HG03103 (cell line): Measurements from ENCODE around the gene CEMIP2.
"Not testable (repeated sequence)": the region's sequence is repeated elsewhere in the genome, so short reads cannot be mapped to it uniquely, and the experiment has no call there.

ENCODE experiments used
- ATAC-seq: cut with Tn5 transposase; IDR thresholded peaks from one replicate; pipeline ENCODE4 v1.9.1; 2021; ENCODE audit warnings: low read depth; ENCODE audit not compliant: unreplicated experiment

CEMIP2 gene

DNA sequence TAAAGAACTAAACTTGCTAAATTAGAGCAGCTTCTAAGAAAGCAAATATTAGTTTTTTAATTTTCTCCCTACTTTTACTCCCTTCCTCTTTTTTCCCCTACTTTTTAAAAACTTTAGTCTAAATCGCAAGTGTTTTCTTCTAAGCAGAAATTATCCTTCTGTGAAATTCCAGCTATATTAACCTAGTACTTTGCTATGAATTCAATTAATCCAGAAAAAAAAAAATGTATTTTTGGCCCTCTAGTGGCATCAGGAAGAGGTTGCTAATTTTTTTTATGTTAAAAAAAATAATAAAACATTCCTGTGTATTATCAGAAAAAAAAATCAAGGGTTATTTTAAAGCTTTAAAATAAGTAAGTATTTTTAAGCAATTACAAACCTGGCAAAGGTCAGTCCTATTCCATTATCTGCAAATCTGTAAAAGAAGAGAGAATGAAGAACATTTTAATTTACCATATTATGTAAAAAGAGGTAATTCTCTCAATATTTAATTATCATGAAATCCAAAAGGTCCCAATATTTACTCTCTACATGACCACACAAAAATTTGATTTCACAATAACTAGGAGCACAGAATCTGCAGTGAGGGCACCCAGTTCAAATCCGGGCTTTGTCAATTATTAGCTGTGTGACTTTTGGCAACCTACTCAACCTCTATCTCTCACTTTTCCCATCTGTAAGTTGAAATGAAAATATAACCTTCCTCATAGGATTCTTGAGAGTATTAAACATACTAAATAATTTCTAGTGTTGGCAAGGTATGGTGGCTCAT lies 52.0 kb downstream of the CEMIP2 start:
- no peak for ATAC-seq

DNA sequence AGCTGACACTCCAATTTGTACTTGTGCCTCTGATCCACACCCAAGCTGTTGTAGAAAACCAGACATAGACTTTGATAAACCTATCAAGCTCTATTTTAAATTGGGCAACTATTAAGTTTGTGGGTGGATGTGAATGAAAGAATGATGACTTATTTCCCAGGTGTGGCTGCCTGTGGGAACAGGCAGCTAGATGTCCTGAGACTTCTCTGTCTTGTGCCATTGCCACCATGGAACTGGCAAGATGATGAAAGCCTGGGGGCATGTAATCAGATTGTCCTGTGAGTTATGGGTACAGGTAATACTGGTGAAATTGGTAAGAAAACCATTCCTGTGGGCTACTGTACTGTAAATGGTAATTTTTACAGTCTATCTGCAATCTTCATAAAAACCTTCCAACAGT lies 57.5 kb downstream of the CEMIP2 start:
- no peak for ATAC-seq

DNA sequence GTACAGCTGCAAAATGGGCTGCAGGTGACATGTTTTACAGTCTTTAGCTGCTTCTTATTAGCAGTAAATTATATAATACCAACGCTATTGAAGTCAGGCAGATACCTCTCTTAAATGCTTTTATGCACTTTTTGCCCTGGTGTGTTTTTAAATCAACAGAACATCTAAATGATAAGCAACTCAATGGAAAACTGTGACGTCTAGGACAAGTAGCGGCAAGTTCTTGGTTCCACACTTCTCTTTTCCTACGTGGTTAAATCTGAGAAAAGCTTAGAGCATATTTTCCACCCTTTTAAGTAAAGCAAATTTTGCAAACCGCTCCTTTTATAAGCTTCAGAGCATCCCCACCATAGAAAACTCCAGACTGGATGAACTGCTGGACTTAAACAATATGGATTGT lies 58.1 kb downstream of the CEMIP2 start:
- ATAC-seq = no peak

- no peak for ATAC-seq
Measured at GRCh38 chr9:71709384-71709783, 58.9 kb downstream of the CEMIP2 start.

DNA sequence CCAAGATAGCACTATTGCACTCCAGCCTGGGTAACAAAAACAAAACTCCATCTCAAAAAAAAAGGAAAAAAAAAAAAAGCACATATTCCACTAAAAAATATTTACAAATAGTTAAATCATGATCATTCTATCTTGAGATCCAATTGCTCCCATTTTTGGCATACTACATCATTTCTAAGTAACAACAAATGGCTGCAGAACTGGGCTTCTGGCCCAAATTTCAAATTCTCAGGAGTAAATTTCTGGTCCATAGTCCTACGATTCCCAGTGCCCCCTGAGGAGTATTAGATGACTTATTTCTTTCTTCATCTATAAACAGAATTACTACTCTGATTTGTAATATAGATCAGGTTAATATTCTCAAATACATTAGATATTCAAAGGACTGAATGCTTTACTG lies 62.1 kb downstream of the CEMIP2 start:
- no peak for ATAC-seq

DNA sequence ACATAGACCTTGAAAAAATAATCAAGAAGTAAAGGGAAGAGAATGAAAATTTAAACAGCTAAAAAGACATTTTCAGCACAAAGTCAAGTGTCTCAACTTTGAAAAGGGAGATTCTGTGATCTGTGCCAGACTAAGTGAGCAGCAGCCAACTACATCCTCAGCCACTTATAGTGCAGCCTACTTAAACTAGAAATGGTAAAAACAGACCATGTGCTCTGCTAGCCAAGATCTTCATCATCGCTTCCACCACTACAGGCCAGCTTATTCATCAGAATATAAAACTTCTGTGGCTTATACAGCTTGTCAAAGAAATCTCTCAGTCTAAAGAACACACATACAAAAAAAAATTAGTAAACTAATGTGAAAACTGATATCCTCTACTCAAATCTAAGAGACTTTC lies 63.5 kb downstream of the CEMIP2 start:
- ATAC-seq = no peak

- ATAC-seq = no peak
Measured at GRCh38 chr9:71703172-71703872, 65.0 kb downstream of the CEMIP2 start.

DNA sequence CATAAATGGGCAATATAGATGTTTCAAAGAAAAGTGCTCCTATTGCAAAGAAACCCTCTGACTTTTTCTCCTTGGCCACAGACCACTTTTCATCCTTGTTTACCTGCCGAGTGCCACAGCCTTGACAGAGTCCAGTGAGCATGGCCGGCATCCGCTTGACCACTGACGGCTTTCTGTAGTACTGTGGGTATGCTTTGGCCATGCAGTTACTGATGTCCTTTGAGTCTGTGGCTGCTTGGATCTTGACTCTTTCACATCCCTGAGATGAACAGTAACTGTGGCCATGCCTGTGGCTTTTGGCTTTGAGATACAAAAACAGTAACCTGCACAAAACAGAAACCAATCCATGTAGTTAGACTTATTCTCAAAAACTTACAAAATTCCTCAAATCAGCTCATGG lies 70.4 kb downstream of the CEMIP2 start:
- ATAC-seq = no peak

GRCh38 chr9:71694332-71694731 lies 74.0 kb downstream of the CEMIP2 start:
- no peak for ATAC-seq

- ATAC-seq = no peak
Measured at GRCh38 chr9:71693607-71694006, 74.7 kb downstream of the CEMIP2 start.

DNA sequence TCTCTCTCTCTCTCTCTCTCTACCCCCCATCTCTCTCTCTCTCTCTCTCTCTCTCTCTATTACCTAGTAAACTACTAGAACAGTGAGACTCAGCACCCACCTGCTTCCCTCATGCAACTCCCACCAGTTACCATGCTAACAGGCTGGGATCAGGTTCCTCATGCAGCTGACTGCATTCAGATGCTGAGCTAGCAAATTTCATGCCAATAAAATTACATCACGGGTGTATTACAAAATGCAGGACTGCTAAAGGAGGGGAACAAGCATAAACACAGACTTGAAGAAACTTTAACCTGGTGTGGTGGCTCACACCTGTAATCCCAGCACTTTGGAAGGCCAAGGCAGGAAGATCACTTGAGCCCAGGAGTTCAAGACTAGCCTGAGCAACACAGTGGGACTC lies 76.0 kb downstream of the CEMIP2 start:
- no peak for ATAC-seq

DNA sequence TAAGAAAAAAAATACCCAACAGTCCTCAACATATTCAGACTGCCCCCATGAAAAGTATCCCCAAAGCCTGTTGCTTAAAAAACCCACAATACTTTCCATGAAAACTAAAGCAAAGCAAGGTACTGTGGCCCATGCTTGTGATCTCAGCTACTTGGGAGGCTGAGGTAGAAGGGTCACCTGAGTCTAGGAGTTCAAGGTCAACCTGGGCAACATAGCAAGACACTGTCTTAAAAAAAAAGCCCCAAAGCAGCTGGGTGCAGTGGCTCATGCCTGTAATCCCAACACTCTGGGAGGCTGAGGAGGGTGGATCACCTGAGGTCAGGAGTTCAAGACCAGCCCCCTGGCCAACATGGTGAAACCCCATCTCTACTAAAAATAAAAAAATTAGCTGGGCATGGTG lies 76.7 kb downstream of the CEMIP2 start:
- ATAC-seq = not testable (repeated sequence)

DNA sequence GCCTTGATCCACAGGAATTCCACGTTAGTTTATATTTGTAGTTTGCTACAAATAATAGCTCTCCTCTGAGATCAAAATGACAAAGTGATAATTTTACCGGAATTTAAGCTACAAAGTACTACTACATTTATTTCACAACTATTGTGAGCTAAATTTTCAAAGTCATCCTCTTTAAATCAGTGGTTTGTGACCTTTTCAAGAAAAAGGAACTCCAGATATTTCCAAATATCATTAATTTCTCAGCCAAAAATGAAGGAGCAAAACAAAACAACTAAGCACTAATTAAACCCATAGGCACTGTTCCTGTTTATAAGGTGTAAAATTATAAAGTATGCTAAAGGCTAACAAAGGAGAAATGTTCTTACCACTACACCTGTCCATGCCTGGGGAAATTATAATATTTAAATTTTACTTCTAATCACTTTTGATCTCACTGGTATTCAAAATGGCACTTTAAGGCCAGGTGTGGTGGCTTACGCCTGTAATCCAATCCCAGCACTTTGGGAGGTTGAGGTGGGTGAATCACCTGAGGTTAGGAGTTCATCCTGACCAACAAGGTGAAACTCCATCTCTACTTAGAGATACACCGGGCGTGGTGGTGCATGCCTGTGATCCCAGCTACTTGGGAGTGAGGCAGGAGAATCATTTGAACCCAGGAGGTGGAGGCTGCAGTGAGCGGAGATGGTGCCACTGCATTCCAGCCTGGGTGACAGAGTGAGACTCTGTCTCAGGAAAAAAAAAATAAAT lies 77.5 kb downstream of the CEMIP2 start:
- no peak for ATAC-seq

- no peak for ATAC-seq
Measured at GRCh38 chr9:71690063-71690688, 78.1 kb downstream of the CEMIP2 start.

GRCh38 chr9:71687676-71688075 lies 80.6 kb downstream of the CEMIP2 start:
- no peak for ATAC-seq

DNA sequence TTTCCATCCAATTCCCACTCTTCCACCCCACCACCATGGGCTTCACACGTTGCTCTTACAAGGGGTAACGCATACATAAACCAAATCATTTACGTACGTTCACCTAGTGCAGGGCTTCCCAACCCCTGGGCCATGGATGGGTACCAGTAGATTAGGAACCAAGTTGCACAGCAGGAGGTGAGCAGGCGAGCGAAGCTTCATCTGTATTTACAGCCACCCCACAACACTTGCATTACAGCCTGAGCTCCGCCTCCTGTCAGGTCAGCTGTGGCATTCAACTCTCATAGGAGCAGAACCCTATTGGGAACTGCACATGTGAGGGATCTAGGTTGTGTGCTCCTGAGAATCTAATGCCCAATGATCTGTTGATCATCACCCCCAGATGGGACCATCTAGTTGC lies 82.3 kb downstream of the CEMIP2 start:
- no peak for ATAC-seq

DNA sequence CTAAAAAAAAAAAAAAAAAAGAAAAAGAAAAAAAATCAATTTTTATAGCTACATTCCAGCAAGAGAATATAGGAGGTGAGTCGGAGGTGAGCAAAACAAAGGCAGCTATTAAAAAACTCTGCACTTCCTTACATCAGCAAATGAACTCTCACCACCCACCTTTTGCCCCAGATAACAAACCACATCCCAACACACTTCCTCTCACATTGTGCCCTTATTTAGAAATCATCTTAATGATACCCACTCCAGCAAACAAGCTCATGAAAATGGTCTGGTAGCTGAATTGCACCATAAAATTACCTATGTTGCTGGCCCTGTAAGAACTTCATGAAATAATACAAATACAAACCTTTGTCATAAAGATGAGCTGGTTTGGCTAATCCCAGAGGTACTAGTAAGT lies 82.9 kb downstream of the CEMIP2 start:
- ATAC-seq = no peak

- ATAC-seq = no peak
Measured at GRCh38 chr9:71684566-71684965, 83.7 kb downstream of the CEMIP2 start.

- no peak for ATAC-seq
Measured at GRCh38 chr9:71683598-71684235, 84.6 kb downstream of the CEMIP2 start.

DNA sequence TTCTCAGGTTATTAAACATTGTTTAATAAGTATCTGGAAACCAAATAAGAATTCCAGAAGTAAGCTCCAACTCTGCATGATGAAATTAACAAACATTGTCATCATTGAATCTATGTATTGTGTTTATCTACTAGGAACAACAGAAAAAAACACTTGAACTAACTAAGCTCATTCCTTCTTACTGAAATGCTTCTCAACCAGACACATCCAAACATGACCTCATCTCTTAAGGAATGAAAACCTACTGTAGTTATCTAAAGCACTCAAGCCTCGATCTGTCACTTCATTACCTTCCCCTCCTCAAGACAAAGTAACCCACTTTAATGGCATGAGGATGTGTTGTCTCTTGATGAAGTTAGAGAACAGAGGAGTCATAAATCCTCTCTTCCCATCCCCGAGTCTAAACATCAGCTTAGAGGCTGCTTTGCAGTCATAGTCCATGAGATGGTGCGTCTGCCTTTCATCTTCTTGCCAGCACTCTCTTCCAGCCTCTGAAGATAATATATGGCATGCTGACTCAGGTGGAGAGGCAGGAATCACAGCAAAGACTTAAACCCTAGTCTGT lies 86.5 kb downstream of the CEMIP2 start:
- ATAC-seq = no peak
